ENCODE results near the gene CLEC12A. TPM values are rescaled to one million over a fixed set of nuclear protein-coding genes. Genes with fewer than 3 reads are reported as not detected.

Gene CLEC12A
- polyA plus RNA-seq, 2 donors, result 0.16 to 0.32 TPM

DNA sequence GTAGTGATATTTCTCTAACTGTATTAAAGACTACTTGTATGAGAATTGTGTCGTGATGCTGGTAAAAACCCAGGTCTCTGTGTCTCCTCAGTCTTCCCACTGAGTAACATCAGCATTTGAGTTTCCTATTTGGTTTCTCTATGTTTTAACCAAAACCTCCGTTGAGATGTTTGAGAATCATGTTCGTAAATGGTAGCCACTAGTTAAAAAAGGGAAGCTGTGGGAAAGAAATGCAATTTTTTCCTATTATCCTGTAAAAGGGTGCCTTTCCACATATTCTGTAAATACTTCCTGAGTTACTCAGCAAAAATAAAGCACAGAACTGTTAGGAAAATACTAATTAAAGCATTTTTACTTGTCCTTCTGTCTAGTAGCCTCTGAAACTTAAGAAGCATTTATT is 20.7 kb downstream of the CLEC12A start:
- H3K36me3 ChIP-seq (ENCODE audit: control insufficient read depth in 2 of 2, insufficient read depth in 2 of 2, low read length in 1 of 2), result no peaks in the 10 kb centered on the region
- no peaks in the 10 kb centered on the region for H3K4me1 ChIP-seq (ENCODE audit: control insufficient read depth in 2 of 2, insufficient read depth in 2 of 2, low read length in 1 of 2)
- no peak overlapping the region for H3K27ac ChIP-seq (ENCODE audit: low read depth in 2 of 2, low read length in 1 of 2)
- H3K4me3 ChIP-seq (ENCODE audit: low read depth in 1 of 2, low read length in 2 of 2), result no peak overlapping the region
- H3K27me3 ChIP-seq (ENCODE audit: control insufficient read depth in 1 of 2, insufficient read depth in 2 of 2, low read length in 2 of 2), result no peaks in the 10 kb centered on the region
- H3K9me3 ChIP-seq (ENCODE audit: control insufficient read depth in 2 of 2, insufficient read depth in 1 of 2, low read depth in 1 of 2, low read length in 1 of 2), result no peaks in the 10 kb centered on the region
- 70 to 78% methylated on average over 3 of the region's 3 CpGs for WGBS, 2 donors

DNA sequence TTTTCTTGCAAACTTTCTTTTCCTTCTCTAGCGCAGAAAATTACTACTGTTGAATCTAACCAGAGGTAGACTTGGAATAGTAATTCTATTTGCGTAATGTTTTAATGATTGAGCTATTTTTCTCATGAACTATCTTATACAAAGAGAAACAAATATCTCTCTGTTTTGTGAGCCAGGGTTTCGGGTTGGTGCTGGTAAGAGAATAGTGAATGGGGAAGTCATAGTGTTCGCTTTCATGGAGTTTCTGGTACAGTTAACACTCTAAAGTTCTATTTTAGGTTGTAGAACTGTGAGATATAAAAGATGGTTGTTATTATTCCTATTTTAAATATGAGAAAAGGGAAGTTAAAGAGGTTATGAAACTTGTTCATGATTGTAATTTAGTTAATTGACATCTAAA is 21.1 kb downstream of the CLEC12A start:
- H3K9me3 ChIP-seq (ENCODE audit: control insufficient read depth in 2 of 2, insufficient read depth in 1 of 2, low read depth in 1 of 2, low read length in 1 of 2), result no peaks in the 10 kb centered on the region
- 87% methylated on average over 4 of the region's 4 CpGs for WGBS, 2 donors
- H3K27me3 ChIP-seq (ENCODE audit: control insufficient read depth in 1 of 2, insufficient read depth in 2 of 2, low read length in 2 of 2), result no peaks in the 10 kb centered on the region
- H3K36me3 ChIP-seq (ENCODE audit: control insufficient read depth in 2 of 2, insufficient read depth in 2 of 2, low read length in 1 of 2), result no peaks in the 10 kb centered on the region
- H3K27ac ChIP-seq (ENCODE audit: low read depth in 2 of 2, low read length in 1 of 2), result no peak overlapping the region
- H3K4me1 ChIP-seq (ENCODE audit: control insufficient read depth in 2 of 2, insufficient read depth in 2 of 2, low read length in 1 of 2), result no peaks in the 10 kb centered on the region
- no peak overlapping the region for H3K4me3 ChIP-seq (ENCODE audit: low read depth in 1 of 2, low read length in 2 of 2)

- H3K4me1 ChIP-seq (ENCODE audit: control insufficient read depth in 2 of 2, insufficient read depth in 2 of 2, low read length in 1 of 2), result no peaks in the 10 kb centered on the region
- H3K27me3 ChIP-seq (ENCODE audit: control insufficient read depth in 1 of 2, insufficient read depth in 2 of 2, low read length in 2 of 2), result no peaks in the 10 kb centered on the region
- WGBS, 2 donors, result 91 to 94% methylated on average over 3 of the region's 3 CpGs
- no peak within 1 kb of the TSS for H3K4me3 ChIP-seq (ENCODE audit: low read depth in 1 of 2, low read length in 2 of 2)
- H3K27ac ChIP-seq (ENCODE audit: low read depth in 2 of 2, low read length in 1 of 2), result no peak within 1 kb of the TSS
- H3K9me3 ChIP-seq (ENCODE audit: control insufficient read depth in 2 of 2, insufficient read depth in 1 of 2, low read depth in 1 of 2, low read length in 1 of 2), result no peaks in the 10 kb centered on the region
- no peaks in the 10 kb centered on the region for H3K36me3 ChIP-seq (ENCODE audit: control insufficient read depth in 2 of 2, insufficient read depth in 2 of 2, low read length in 1 of 2)
Observed at GRCh38 chr12:9999016-9999415, 27.8 kb downstream of the CLEC12A start, which contains the start of gene CLEC1B. Gene CLEC1B, minus strand, starts transcription at chr12:9999121. Its CDS starts 21 bp downstream, at chr12:9999100.

DNA sequence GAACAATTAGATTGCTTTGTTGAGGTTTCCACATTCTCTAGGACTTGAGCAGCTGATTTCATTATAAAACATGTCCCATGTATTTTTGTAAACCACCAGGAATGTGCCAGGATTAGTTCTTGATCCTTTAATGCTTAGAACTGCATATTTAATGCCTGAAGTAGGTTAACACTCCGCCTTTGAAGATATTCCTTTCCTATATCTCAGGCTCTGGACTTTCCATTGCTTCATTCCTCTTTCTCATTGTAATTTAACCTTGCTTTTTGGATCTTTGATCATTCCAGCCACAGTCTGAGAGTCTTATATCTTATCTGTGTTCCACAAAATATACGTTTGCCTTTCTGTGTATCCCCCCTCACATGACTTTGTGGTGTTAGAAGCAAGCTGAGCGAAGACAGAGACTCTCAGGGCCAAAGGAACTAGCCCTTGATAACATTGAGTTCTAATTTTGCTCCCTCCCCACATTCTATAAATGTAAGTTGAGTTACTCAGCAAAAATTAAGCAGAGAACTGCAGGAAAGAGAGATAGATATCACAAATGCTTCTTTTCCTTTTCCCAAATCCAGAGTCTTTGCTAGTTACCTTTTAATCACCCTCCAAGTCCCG is 30.1 kb downstream of the CLEC12A start:
- Histone ChIP-seq H3K4me1 (ENCODE audit: control insufficient read depth in 2 of 2, insufficient read depth in 2 of 2, low read length in 1 of 2) (no peaks in the 10 kb centered on the region), H3K9me3 (ENCODE audit: control insufficient read depth in 2 of 2, insufficient read depth in 1 of 2, low read depth in 1 of 2, low read length in 1 of 2) (no peaks in the 10 kb centered on the region), H3K27me3 (ENCODE audit: control insufficient read depth in 1 of 2, insufficient read depth in 2 of 2, low read length in 2 of 2) (no peaks in the 10 kb centered on the region), H3K4me3 (ENCODE audit: low read depth in 1 of 2, low read length in 2 of 2) (no peak overlapping the region), H3K36me3 (ENCODE audit: control insufficient read depth in 2 of 2, insufficient read depth in 2 of 2, low read length in 1 of 2) (no peaks in the 10 kb centered on the region), H3K27ac (ENCODE audit: low read depth in 2 of 2, low read length in 1 of 2) (no peak overlapping the region)
- 65 to 68% methylated on average over 4 of the region's 4 CpGs for WGBS, 2 donors

- no peak overlapping the region for H3K27ac ChIP-seq (ENCODE audit: low read depth in 2 of 2, low read length in 1 of 2)
- no peaks in the 10 kb centered on the region for H3K27me3 ChIP-seq (ENCODE audit: control insufficient read depth in 1 of 2, insufficient read depth in 2 of 2, low read length in 2 of 2)
- H3K9me3 ChIP-seq (ENCODE audit: control insufficient read depth in 2 of 2, insufficient read depth in 1 of 2, low read depth in 1 of 2, low read length in 1 of 2), result no peaks in the 10 kb centered on the region
- no peak overlapping the region for H3K4me3 ChIP-seq (ENCODE audit: low read depth in 1 of 2, low read length in 2 of 2)
- H3K36me3 ChIP-seq (ENCODE audit: control insufficient read depth in 2 of 2, insufficient read depth in 2 of 2, low read length in 1 of 2), result no peaks in the 10 kb centered on the region
- WGBS, 2 donors, result 68 to 77% methylated on average over 6 of the region's 6 CpGs
- H3K4me1 ChIP-seq (ENCODE audit: control insufficient read depth in 2 of 2, insufficient read depth in 2 of 2, low read length in 1 of 2), result no peaks in the 10 kb centered on the region
Observed at GRCh38 chr12:10012630-10013330, 41.6 kb downstream of the CLEC12A start.

DNA sequence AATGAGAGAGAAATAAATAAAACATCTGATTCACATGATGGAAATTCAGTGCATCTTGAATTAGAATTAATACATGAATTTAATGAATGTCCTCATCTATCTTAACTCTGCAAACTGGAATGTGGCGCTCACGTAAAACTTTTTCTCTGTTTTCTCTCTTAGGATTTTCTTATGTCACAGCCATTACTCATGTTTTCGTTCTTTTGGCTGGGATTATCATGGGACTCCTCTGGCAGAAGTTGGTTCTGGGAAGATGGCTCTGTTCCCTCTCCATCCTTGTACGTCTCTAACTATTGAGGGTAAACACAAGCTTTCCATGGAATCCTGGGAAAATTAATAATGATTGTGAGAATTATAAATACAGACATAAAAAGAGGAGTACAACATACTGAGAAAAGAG is 44.2 kb downstream of the CLEC12A start:
- no peaks in the 10 kb centered on the region for H3K4me1 ChIP-seq (ENCODE audit: control insufficient read depth in 2 of 2, insufficient read depth in 2 of 2, low read length in 1 of 2)
- no peak overlapping the region for H3K4me3 ChIP-seq (ENCODE audit: low read depth in 1 of 2, low read length in 2 of 2)
- H3K36me3 ChIP-seq (ENCODE audit: control insufficient read depth in 2 of 2, insufficient read depth in 2 of 2, low read length in 1 of 2), result no peaks in the 10 kb centered on the region
- 71 to 77% methylated on average over 4 of the region's 4 CpGs for WGBS, 2 donors
- no peaks in the 10 kb centered on the region for H3K9me3 ChIP-seq (ENCODE audit: control insufficient read depth in 2 of 2, insufficient read depth in 1 of 2, low read depth in 1 of 2, low read length in 1 of 2)
- no peak overlapping the region for H3K27ac ChIP-seq (ENCODE audit: low read depth in 2 of 2, low read length in 1 of 2)
- H3K27me3 ChIP-seq (ENCODE audit: control insufficient read depth in 1 of 2, insufficient read depth in 2 of 2, low read length in 2 of 2), result no peaks in the 10 kb centered on the region

- H3K4me3 ChIP-seq (ENCODE audit: low read depth in 1 of 2, low read length in 2 of 2), result no peak overlapping the region
- no peaks in the 10 kb centered on the region for H3K4me1 ChIP-seq (ENCODE audit: control insufficient read depth in 2 of 2, insufficient read depth in 2 of 2, low read length in 1 of 2)
- H3K27me3 ChIP-seq (ENCODE audit: control insufficient read depth in 1 of 2, insufficient read depth in 2 of 2, low read length in 2 of 2), result no peaks in the 10 kb centered on the region
- WGBS, 2 donors, result 3 to 5% methylated on average over 1 of the region's 1 CpG
- no peaks in the 10 kb centered on the region for H3K36me3 ChIP-seq (ENCODE audit: control insufficient read depth in 2 of 2, insufficient read depth in 2 of 2, low read length in 1 of 2)
- H3K9me3 ChIP-seq (ENCODE audit: control insufficient read depth in 2 of 2, insufficient read depth in 1 of 2, low read depth in 1 of 2, low read length in 1 of 2), result no peaks in the 10 kb centered on the region
- H3K27ac ChIP-seq (ENCODE audit: low read depth in 2 of 2, low read length in 1 of 2), result no peak overlapping the region
Observed at GRCh38 chr12:10016881-10017280, 45.7 kb downstream of the CLEC12A start.

- no peak overlapping the region for H3K4me3 ChIP-seq (ENCODE audit: low read depth in 1 of 2, low read length in 2 of 2)
- H3K27me3 ChIP-seq (ENCODE audit: control insufficient read depth in 1 of 2, insufficient read depth in 2 of 2, low read length in 2 of 2), result no peaks in the 10 kb centered on the region
- no peaks in the 10 kb centered on the region for H3K9me3 ChIP-seq (ENCODE audit: control insufficient read depth in 2 of 2, insufficient read depth in 1 of 2, low read depth in 1 of 2, low read length in 1 of 2)
- WGBS, 2 donors, result 53 to 57% methylated on average over 5 of the region's 5 CpGs
- H3K27ac ChIP-seq (ENCODE audit: low read depth in 2 of 2, low read length in 1 of 2), result no peak overlapping the region
- H3K36me3 ChIP-seq (ENCODE audit: control insufficient read depth in 2 of 2, insufficient read depth in 2 of 2, low read length in 1 of 2), result no peaks in the 10 kb centered on the region
- H3K4me1 ChIP-seq (ENCODE audit: control insufficient read depth in 2 of 2, insufficient read depth in 2 of 2, low read length in 1 of 2), result no peaks in the 10 kb centered on the region
Observed at GRCh38 chr12:10018386-10018785, 47.2 kb downstream of the CLEC12A start.

- H3K27ac ChIP-seq (ENCODE audit: low read depth in 2 of 2, low read length in 1 of 2), result no peak overlapping the region
- H3K36me3 ChIP-seq (ENCODE audit: control insufficient read depth in 2 of 2, insufficient read depth in 2 of 2, low read length in 1 of 2), result no peaks in the 10 kb centered on the region
- no peak overlapping the region for H3K4me3 ChIP-seq (ENCODE audit: low read depth in 1 of 2, low read length in 2 of 2)
- H3K4me1 ChIP-seq (ENCODE audit: control insufficient read depth in 2 of 2, insufficient read depth in 2 of 2, low read length in 1 of 2), result no peaks in the 10 kb centered on the region
- H3K27me3 ChIP-seq (ENCODE audit: control insufficient read depth in 1 of 2, insufficient read depth in 2 of 2, low read length in 2 of 2), result no peaks in the 10 kb centered on the region
- 58 to 80% methylated on average over 3 of the region's 3 CpGs for WGBS, 2 donors
- H3K9me3 ChIP-seq (ENCODE audit: control insufficient read depth in 2 of 2, insufficient read depth in 1 of 2, low read depth in 1 of 2, low read length in 1 of 2), result no peaks in the 10 kb centered on the region
Observed at GRCh38 chr12:10021342-10021741, 50.1 kb downstream of the CLEC12A start.

- no peak overlapping the region for H3K27ac ChIP-seq (ENCODE audit: low read depth in 2 of 2, low read length in 1 of 2)
- WGBS, 2 donors, result 93 to 95% methylated on average over 3 of the region's 3 CpGs
- no peaks in the 10 kb centered on the region for H3K9me3 ChIP-seq (ENCODE audit: control insufficient read depth in 2 of 2, insufficient read depth in 1 of 2, low read depth in 1 of 2, low read length in 1 of 2)
- H3K4me3 ChIP-seq (ENCODE audit: low read depth in 1 of 2, low read length in 2 of 2), result no peak overlapping the region
- H3K27me3 ChIP-seq (ENCODE audit: control insufficient read depth in 1 of 2, insufficient read depth in 2 of 2, low read length in 2 of 2), result no peaks in the 10 kb centered on the region
- no peaks in the 10 kb centered on the region for H3K4me1 ChIP-seq (ENCODE audit: control insufficient read depth in 2 of 2, insufficient read depth in 2 of 2, low read length in 1 of 2)
- H3K36me3 ChIP-seq (ENCODE audit: control insufficient read depth in 2 of 2, insufficient read depth in 2 of 2, low read length in 1 of 2), result no peaks in the 10 kb centered on the region
Observed at GRCh38 chr12:10025236-10025635, 54.0 kb downstream of the CLEC12A start.
